ENCODE results near the gene STK32C.
"Not testable (repeated sequence)": the region's sequence is repeated elsewhere in the genome, so short reads cannot be mapped to it uniquely, and the experiment has no call there.

The STK32C gene

GRCh38 chr10:132227851-132228390 is 79.8 kb downstream of the STK32C start:
- no peak for DNase-seq

GRCh38 chr10:132226586-132227405 is 81.0 kb downstream of the STK32C start:
- DNase-seq: no peak

GRCh38 chr10:132225849-132226205 is 81.9 kb downstream of the STK32C start:
- DNase-seq: no peak

- DNase-seq: no peak
These were observed 82.5 kb downstream of the STK32C start for GRCh38 chr10:132225073-132225848.

- DNase-seq: no peak
These were observed 83.2 kb downstream of the STK32C start for GRCh38 chr10:132224343-132225072.

GRCh38 chr10:132223611-132224342 is 84.0 kb downstream of the STK32C start:
- DNase-seq: no peak

- DNase-seq: peak; percentile 59 to 70
These were observed 84.6 kb downstream of the STK32C start for GRCh38 chr10:132223156-132223590.

GRCh38 chr10:132222726-132223125 is 85.0 kb downstream of the STK32C start:
- no peak for DNase-seq

- DNase-seq: not testable (repeated sequence)
These were observed 86.8 kb downstream of the STK32C start for GRCh38 chr10:132220996-132221395.

GRCh38 chr10:132220061-132220460 is 87.7 kb downstream of the STK32C start:
- DNase-seq: no peak

- DNase-seq: no peak
These were observed 88.3 kb downstream of the STK32C start for GRCh38 chr10:132219486-132219885.

- DNase-seq: not testable (repeated sequence)
These were observed 91.3 kb downstream of the STK32C start for GRCh38 chr10:132216441-132216840.

GRCh38 chr10:132213917-132214316 is 93.8 kb downstream of the STK32C start:
- DNase-seq: no peak

- DNase-seq: no peak
These were observed 94.9 kb downstream of the STK32C start for GRCh38 chr10:132212816-132213215.

GRCh38 chr10:132211246-132211645 is 96.5 kb downstream of the STK32C start:
- no peak for DNase-seq

GRCh38 chr10:132210766-132211165 is 97.0 kb downstream of the STK32C start:
- no peak for DNase-seq

- DNase-seq: no peak
These were observed 97.7 kb downstream of the STK32C start for GRCh38 chr10:132209978-132210530.

- no peak for DNase-seq
These were observed 98.6 kb downstream of the STK32C start for GRCh38 chr10:132209130-132209529.

GRCh38 chr10:132208462-132209050 is 99.2 kb downstream of the STK32C start:
- DNase-seq: no peak

GRCh38 chr10:132207536-132208461 is 100.0 kb downstream of the STK32C start:
- DNase-seq: no peak
